ENCODE measurements around the gene GAA.

DNA sequence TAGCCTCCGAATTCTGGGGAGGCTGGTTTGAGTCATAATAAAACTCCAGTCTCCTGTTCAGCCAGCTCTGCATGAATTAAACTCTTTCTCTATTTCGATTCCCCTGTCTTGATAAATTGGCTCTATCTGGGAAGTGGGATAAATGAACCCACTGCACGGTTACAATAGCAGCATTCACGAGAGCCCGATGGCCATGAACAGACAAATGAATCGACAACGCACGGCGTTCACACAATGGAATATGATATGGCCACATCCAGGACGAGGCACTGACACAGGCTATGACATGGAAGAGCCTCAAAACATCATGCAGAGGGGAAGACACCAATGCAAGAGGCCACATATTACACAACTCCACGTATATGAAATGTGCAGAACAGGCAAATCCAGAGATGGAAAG is 62.8 kb downstream of the GAA start:
- TF ChIP-seq, protein P1, sequence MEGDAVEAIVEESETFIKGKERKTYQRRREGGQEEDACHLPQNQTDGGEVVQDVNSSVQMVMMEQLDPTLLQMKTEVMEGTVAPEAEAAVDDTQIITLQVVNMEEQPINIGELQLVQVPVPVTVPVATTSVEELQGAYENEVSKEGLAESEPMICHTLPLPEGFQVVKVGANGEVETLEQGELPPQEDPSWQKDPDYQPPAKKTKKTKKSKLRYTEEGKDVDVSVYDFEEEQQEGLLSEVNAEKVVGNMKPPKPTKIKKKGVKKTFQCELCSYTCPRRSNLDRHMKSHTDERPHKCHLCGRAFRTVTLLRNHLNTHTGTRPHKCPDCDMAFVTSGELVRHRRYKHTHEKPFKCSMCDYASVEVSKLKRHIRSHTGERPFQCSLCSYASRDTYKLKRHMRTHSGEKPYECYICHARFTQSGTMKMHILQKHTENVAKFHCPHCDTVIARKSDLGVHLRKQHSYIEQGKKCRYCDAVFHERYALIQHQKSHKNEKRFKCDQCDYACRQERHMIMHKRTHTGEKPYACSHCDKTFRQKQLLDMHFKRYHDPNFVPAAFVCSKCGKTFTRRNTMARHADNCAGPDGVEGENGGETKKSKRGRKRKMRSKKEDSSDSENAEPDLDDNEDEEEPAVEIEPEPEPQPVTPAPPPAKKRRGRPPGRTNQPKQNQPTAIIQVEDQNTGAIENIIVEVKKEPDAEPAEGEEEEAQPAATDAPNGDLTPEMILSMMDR (IDR thresholded peaks at IDR 0.05): no peak
- no peak for TF ChIP-seq TCF7L2 (IDR thresholded peaks at IDR 0.05; ENCODE audit: low read depth, low read length)
- TF ChIP-seq REST (IDR thresholded peaks at IDR 0.05; ENCODE audit: insufficient read depth in 1 of 2, low read depth in 2 of 2, low read length in 1 of 2): no peak
- no peak for TF ChIP-seq SIN3A (IDR thresholded peaks at IDR 0.05; ENCODE audit: borderline replicate concordance, insufficient read depth, low read depth, low read length)

Measured in Panc1 (cell line).